ENCODE results near the gene NME5. TPM values are rescaled to one million over a fixed set of nuclear protein-coding genes. Genes with fewer than 3 reads are reported as not detected.

NME5 gene
- total RNA-seq, 5 donors from 2014 or later (not counting 1 experiment from before 2014, with no cell fraction given): not detected

GRCh38 chr5:138141734-138142133 lies 2.5 kb upstream of the NME5 start:
- Mint-ChIP-seq H3K27ac (no peak overlapping the region), H3K36me3 (no peaks in the 10 kb centered on the region), H3K27me3 (peaks cover 6 to 7% of the 10 kb centered on the region in 2 donors), H3K4me1 (no peaks in the 10 kb centered on the region), H3K9me3 (no peaks in the 10 kb centered on the region), H3K4me3 (no peak overlapping the region)
- ATAC-seq (replicated peaks in 1 of 4) (no peak), DNase-seq (no peak)
- H3K27me3 ChIP-seq (replicated peaks in 1 of 2; ENCODE audit: control insufficient read depth in 2 of 2, extremely low read depth in 1 of 2, insufficient read depth in 2 of 2, low read length in 1 of 2): peaks cover 4 to 9% of the 10 kb centered on the region in 2 experiments
- WGBS (ENCODE audit: insufficient coverage): no CpG with 5 or more reads among the region's 1 CpG
- H3K27ac ChIP-seq (ENCODE audit: low read length): no peak overlapping the region
- H3K9me3 ChIP-seq: no peaks in the 10 kb centered on the region
- no peaks in the 10 kb centered on the region for H3K36me3 ChIP-seq (ENCODE audit: control insufficient read depth in 2 of 2, extremely low read depth in 1 of 2, insufficient read depth in 1 of 2, low read length in 1 of 2)
- no peak overlapping the region for H3K4me3 ChIP-seq (ENCODE audit: control insufficient read depth in 1 of 2, extremely low read depth in 1 of 2, low read length in 1 of 2)
- ChIA-PET CTCF (interaction anchor here in 1 of 2 donors (0.6 kb wide), 1 partner anchor 201 kb away, joined by 3 read pairs; no protein-coding TSS in a partner anchor), POLR2A (no interaction called here)
- H3K4me1 ChIP-seq (ENCODE audit: control insufficient read depth in 1 of 2, extremely low read depth in 1 of 2, insufficient read depth in 2 of 2, low read length in 2 of 2): peaks cover 0 to 3% of the 10 kb centered on the region in 2 experiments

GRCh38 chr5:138140268-138140667 lies 1.0 kb upstream of the NME5 start:
- H3K4me3 ChIP-seq (ENCODE audit: control insufficient read depth in 1 of 2, extremely low read depth in 1 of 2, low read length in 1 of 2): no peak overlapping the region
- no peaks in the 10 kb centered on the region for H3K9me3 ChIP-seq
- no peaks in the 10 kb centered on the region for H3K4me1 Mint-ChIP-seq
- no peak overlapping the region for H3K27ac ChIP-seq (ENCODE audit: low read length)
- ChIA-PET CTCF (interaction anchor here in 1 of 2 donors (0.7 kb wide), 1 partner anchor 299 kb away, joined by 3 read pairs; no protein-coding TSS in a partner anchor), POLR2A (no interaction called here)
- ATAC-seq (replicated peaks in 1 of 4) (no peak), DNase-seq (no peak)
- H3K36me3 ChIP-seq (ENCODE audit: control insufficient read depth in 2 of 2, extremely low read depth in 1 of 2, insufficient read depth in 1 of 2, low read length in 1 of 2): no peaks in the 10 kb centered on the region
- H3K27ac Mint-ChIP-seq: no peak overlapping the region
- H3K4me1 ChIP-seq (ENCODE audit: control insufficient read depth in 1 of 2, extremely low read depth in 1 of 2, insufficient read depth in 2 of 2, low read length in 2 of 2): peaks cover 0 to 3% of the 10 kb centered on the region in 2 experiments
- H3K27me3 Mint-ChIP-seq: peaks cover 11 to 16% of the 10 kb centered on the region in 2 donors
- peaks cover 4 to 9% of the 10 kb centered on the region in 2 experiments for H3K27me3 ChIP-seq (replicated peaks in 1 of 2; ENCODE audit: control insufficient read depth in 2 of 2, extremely low read depth in 1 of 2, insufficient read depth in 2 of 2, low read length in 1 of 2)
- 75% methylated on average over 3 of the region's 4 CpGs for WGBS (ENCODE audit: insufficient coverage)
- no peaks in the 10 kb centered on the region for H3K36me3 Mint-ChIP-seq
- no peak overlapping the region for H3K4me3 Mint-ChIP-seq
- H3K9me3 Mint-ChIP-seq: no peaks in the 10 kb centered on the region

GRCh38 chr5:138139781-138140090 lies 508 bp upstream of the NME5 start:
- no peaks in the 10 kb centered on the region for H3K9me3 Mint-ChIP-seq
- H3K36me3 ChIP-seq (ENCODE audit: control insufficient read depth in 2 of 2, extremely low read depth in 1 of 2, insufficient read depth in 1 of 2, low read length in 1 of 2): no peaks in the 10 kb centered on the region
- H3K27me3 Mint-ChIP-seq: peaks cover 11 to 16% of the 10 kb centered on the region in 2 donors
- no peak for ATAC-seq (replicated peaks in 1 of 4)
- peaks cover 0 to 3% of the 10 kb centered on the region in 2 experiments for H3K4me1 ChIP-seq (ENCODE audit: control insufficient read depth in 1 of 2, extremely low read depth in 1 of 2, insufficient read depth in 2 of 2, low read length in 2 of 2)
- no peaks in the 10 kb centered on the region for H3K9me3 ChIP-seq
- H3K4me1 Mint-ChIP-seq: no peaks in the 10 kb centered on the region
- ChIA-PET CTCF (interaction anchor here in 1 of 2 donors (0.7 kb wide), 1 partner anchor 298 kb away, joined by 3 read pairs; no protein-coding TSS in a partner anchor), POLR2A (no interaction called here)
- H3K27me3 ChIP-seq (replicated peaks in 1 of 2; ENCODE audit: control insufficient read depth in 2 of 2, extremely low read depth in 1 of 2, insufficient read depth in 2 of 2, low read length in 1 of 2): peaks cover 4 to 9% of the 10 kb centered on the region in 2 experiments
- H3K4me3 ChIP-seq (ENCODE audit: control insufficient read depth in 1 of 2, extremely low read depth in 1 of 2, low read length in 1 of 2): no peak overlapping the region
- 100% methylated on average over 1 of the region's 3 CpGs for WGBS (ENCODE audit: insufficient coverage)
- H3K27ac Mint-ChIP-seq: no peak overlapping the region
- H3K27ac ChIP-seq (ENCODE audit: low read length): no peak overlapping the region
- no peaks in the 10 kb centered on the region for H3K36me3 Mint-ChIP-seq
- no peak overlapping the region for H3K4me3 Mint-ChIP-seq
- no peak for DNase-seq

- H3K4me3 ChIP-seq (ENCODE audit: control insufficient read depth in 1 of 2, extremely low read depth in 1 of 2, low read length in 1 of 2): no peak overlapping the region
- H3K27ac ChIP-seq (ENCODE audit: low read length): no peak overlapping the region
- no peaks in the 10 kb centered on the region for H3K36me3 ChIP-seq (ENCODE audit: control insufficient read depth in 2 of 2, extremely low read depth in 1 of 2, insufficient read depth in 1 of 2, low read length in 1 of 2)
- ATAC-seq (replicated peaks in 1 of 4) (no peak), DNase-seq (no peak)
- peaks cover 0 to 8% of the 10 kb centered on the region in 2 experiments for H3K27me3 ChIP-seq (replicated peaks in 1 of 2; ENCODE audit: control insufficient read depth in 2 of 2, extremely low read depth in 1 of 2, insufficient read depth in 2 of 2, low read length in 1 of 2)
- no peaks in the 10 kb centered on the region for H3K9me3 ChIP-seq
- Mint-ChIP-seq H3K27me3 (peaks cover 5 to 17% of the 10 kb centered on the region in 2 donors), H3K9me3 (no peaks in the 10 kb centered on the region), H3K4me3 (peak overlapping the region in 2 of 3 donors; percentile 75 to 76), H3K27ac (no peak overlapping the region), H3K4me1 (peaks cover 0 to 4% (median 0%) of the 10 kb centered on the region in 3 donors), H3K36me3 (no peaks in the 10 kb centered on the region)
- no peaks in the 10 kb centered on the region for H3K4me1 ChIP-seq (ENCODE audit: control insufficient read depth in 1 of 2, extremely low read depth in 1 of 2, insufficient read depth in 2 of 2, low read length in 2 of 2)
- CTCF ChIA-PET: interaction anchor here (0.6 to 3.2 kb wide), 12 partner anchors 12 to 503 kb away, joined by 3 to 32 read pairs (median 5); no protein-coding TSS in a partner anchor
- 100% methylated on average over 2 of the region's 7 CpGs for WGBS (ENCODE audit: insufficient coverage)
- POLR2A ChIA-PET: interaction anchor here in 1 of 2 donors (0.7 kb wide), 1 partner anchor 51 kb away, joined by 3 read pairs; no protein-coding TSS in a partner anchor
Measured at GRCh38 chr5:138132543-138132942, 6.7 kb downstream of the NME5 start.

GRCh38 chr5:138129347-138129746 lies 9.9 kb downstream of the NME5 start:
- H3K27ac ChIP-seq (ENCODE audit: low read length): no peak overlapping the region
- H3K4me3 ChIP-seq (ENCODE audit: control insufficient read depth in 1 of 2, extremely low read depth in 1 of 2, low read length in 1 of 2): no peak overlapping the region
- DNase-seq (no peak), ATAC-seq (replicated peaks in 1 of 4) (no peak)
- H3K4me1 ChIP-seq (ENCODE audit: control insufficient read depth in 1 of 2, extremely low read depth in 1 of 2, insufficient read depth in 2 of 2, low read length in 2 of 2): no peaks in the 10 kb centered on the region
- CTCF ChIA-PET: interaction anchor here (0.7 to 1.2 kb wide), 3 partner anchors 39 to 93 kb away, joined by 3 to 5 read pairs (median 4); no protein-coding TSS in a partner anchor
- peaks cover 0 to 13% of the 10 kb centered on the region in 2 experiments for H3K27me3 ChIP-seq (replicated peaks in 1 of 2; ENCODE audit: control insufficient read depth in 2 of 2, extremely low read depth in 1 of 2, insufficient read depth in 2 of 2, low read length in 1 of 2)
- 94% methylated on average over 4 of the region's 6 CpGs for WGBS (ENCODE audit: insufficient coverage)
- Mint-ChIP-seq H3K36me3 (no peaks in the 10 kb centered on the region), H3K27me3 (peaks cover 0 to 8% of the 10 kb centered on the region in 2 donors), H3K9me3 (no peaks in the 10 kb centered on the region), H3K4me3 (no peak overlapping the region), H3K4me1 (peaks cover 0 to 4% (median 0%) of the 10 kb centered on the region in 3 donors), H3K27ac (no peak overlapping the region)
- H3K36me3 ChIP-seq (ENCODE audit: control insufficient read depth in 2 of 2, extremely low read depth in 1 of 2, insufficient read depth in 1 of 2, low read length in 1 of 2): no peaks in the 10 kb centered on the region
- H3K9me3 ChIP-seq: no peaks in the 10 kb centered on the region
- POLR2A ChIA-PET: interaction anchor here in 1 of 2 donors (0.6 kb wide), 1 partner anchor 407 kb away, joined by 3 read pairs; no protein-coding TSS in a partner anchor

- H3K27me3 ChIP-seq (replicated peaks in 1 of 2; ENCODE audit: control insufficient read depth in 2 of 2, extremely low read depth in 1 of 2, insufficient read depth in 2 of 2, low read length in 1 of 2): peaks cover 0 to 14% of the 10 kb centered on the region in 2 experiments
- ChIA-PET POLR2A (interaction anchor here in 1 of 2 donors (0.6 kb wide), 1 partner anchor 15 kb away, joined by 3 read pairs; no protein-coding TSS in a partner anchor), CTCF (interaction anchor here in 1 of 2 donors (0.5 to 0.9 kb wide), 2 partner anchors 51 to 176 kb away, joined by 3 read pairs; no protein-coding TSS in a partner anchor)
Measured at GRCh38 chr5:138128334-138128733, 10.9 kb downstream of the NME5 start.

More at GRCh38 chr5:138128334-138128733, 10.9 kb downstream of the NME5 start:
- H3K4me1 ChIP-seq (ENCODE audit: control insufficient read depth in 1 of 2, extremely low read depth in 1 of 2, insufficient read depth in 2 of 2, low read length in 2 of 2): no peaks in the 10 kb centered on the region
- no peaks in the 10 kb centered on the region for H3K36me3 ChIP-seq (ENCODE audit: control insufficient read depth in 2 of 2, extremely low read depth in 1 of 2, insufficient read depth in 1 of 2, low read length in 1 of 2)
- no peak overlapping the region for H3K27ac ChIP-seq (ENCODE audit: low read length)
- WGBS (ENCODE audit: insufficient coverage): 64% methylated on average over 2 of the region's 5 CpGs
- Mint-ChIP-seq H3K36me3 (no peaks in the 10 kb centered on the region), H3K9me3 (no peaks in the 10 kb centered on the region), H3K27ac (no peak overlapping the region), H3K4me1 (peaks cover 0 to 4% (median 0%) of the 10 kb centered on the region in 3 donors), H3K27me3 (peaks cover 0 to 9% of the 10 kb centered on the region in 2 donors), H3K4me3 (no peak overlapping the region)
- H3K4me3 ChIP-seq (ENCODE audit: control insufficient read depth in 1 of 2, extremely low read depth in 1 of 2, low read length in 1 of 2): no peak overlapping the region
- no peak for DNase-seq
- ATAC-seq (replicated peaks in 1 of 4): no peak
- H3K9me3 ChIP-seq: no peaks in the 10 kb centered on the region

All from T-cell (primary cell).